Measurements from ENCODE around the gene PCDHGC5.

PCDHGC5 gene

DNA sequence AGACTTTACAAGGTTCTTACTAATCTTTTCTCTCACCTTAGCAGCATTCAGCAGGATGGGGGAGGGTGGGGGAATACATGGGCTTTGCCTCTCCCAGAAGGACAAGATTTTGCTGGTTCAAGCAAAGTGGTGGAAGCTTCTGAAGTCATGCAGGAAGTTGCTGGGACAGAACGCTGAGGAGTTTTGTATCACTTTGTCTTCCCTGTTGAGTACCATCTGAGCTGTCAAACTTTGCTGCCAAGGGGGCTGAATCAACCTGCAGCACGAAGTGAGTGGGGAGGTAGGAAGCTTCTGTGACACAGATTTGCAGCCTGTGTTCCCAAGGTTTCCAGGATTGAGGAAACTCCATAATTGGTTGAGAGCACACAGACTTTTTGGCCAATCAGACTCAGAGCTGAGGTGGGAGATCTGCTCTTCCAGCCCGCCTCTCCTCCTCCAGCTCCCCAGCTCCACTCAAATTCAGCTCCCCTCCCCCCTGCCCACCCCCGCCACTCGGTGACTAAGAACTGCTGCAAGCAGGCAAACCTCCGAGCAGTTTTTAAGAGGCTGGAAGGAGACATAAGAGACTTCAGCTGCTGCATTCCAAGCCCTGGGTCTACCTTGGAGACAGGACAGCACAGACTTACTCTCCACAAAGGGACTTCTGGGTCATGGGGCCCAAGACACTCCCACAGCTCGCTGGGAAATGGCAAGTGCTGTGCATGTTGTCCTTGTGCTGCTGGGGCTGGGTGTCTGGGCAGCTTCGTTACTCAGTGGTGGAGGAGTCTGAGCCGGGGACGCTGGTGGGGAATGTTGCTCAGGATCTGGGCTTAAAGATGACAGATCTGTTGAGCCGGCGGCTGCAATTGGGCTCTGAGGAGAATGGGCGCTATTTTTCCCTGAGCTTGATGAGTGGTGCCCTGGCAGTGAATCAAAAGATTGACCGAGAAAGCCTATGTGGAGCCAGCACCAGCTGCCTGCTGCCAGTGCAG is at the start of gene PCDHGC5:
Gene PCDHGC5 (plus strand): TSS at position 491 of the 971 bp plus-strand sequence. CDS start 160 bp downstream, at position 651.
- DNase-seq (ENCODE audit: low read depth) = no peak

DNA sequence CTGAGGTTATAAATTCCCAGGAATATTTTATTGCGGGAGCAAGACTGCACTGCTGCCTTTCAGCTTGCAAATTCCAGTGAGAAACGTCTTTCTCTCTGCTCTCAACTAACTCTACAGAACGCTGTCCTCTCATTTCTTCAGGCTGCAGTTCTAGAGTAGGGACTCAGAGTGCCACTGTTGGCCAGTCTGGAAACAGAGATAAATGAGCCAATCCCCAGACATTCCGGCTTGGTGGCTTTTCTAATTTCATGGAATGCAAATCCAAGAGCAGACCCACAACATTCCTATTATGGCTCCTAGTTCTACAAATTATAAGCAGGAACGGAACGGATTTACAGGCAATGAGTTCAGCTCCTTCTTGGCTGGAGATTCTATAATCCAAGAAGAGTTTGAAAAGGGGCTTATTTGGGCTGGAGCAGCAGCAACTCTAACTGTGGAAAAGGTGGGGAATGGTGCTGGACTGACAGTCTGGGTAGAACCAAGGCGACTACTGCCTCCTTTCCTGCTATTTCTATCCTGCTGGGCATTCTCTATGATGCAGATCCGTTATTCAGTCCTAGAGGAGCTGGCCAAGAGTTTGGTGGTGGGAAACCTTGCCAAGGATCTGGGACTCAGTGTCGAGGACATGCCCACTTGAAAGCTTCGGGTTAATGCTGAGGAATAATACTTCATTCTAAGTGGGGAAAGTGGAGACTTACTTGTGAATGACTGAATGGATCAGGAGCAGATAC is 49.3 kb upstream of the PCDHGC5 start:
- DNase-seq (ENCODE audit: low read depth) = no peak

DNA sequence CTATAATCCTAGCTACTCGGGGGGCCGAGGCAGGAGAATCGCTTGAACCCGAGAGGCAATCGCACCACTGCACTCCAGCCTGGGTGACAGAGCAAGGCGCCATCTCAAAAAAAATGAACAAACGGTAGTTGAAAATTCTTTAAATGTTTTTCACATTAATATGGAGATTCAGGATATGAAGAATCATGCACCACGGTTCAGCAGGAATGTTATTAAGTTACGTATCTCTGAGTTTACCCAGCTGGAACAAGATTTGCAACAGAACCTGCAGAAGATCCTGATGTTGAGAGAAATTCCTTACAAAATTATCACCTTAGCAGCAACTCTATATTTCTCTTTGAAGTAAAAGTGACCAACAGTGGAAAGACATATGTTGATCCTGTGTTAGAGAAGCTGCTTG is 48.5 kb upstream of the PCDHGC5 start:
- DNase-seq (ENCODE audit: low read depth) = no peak

DNA sequence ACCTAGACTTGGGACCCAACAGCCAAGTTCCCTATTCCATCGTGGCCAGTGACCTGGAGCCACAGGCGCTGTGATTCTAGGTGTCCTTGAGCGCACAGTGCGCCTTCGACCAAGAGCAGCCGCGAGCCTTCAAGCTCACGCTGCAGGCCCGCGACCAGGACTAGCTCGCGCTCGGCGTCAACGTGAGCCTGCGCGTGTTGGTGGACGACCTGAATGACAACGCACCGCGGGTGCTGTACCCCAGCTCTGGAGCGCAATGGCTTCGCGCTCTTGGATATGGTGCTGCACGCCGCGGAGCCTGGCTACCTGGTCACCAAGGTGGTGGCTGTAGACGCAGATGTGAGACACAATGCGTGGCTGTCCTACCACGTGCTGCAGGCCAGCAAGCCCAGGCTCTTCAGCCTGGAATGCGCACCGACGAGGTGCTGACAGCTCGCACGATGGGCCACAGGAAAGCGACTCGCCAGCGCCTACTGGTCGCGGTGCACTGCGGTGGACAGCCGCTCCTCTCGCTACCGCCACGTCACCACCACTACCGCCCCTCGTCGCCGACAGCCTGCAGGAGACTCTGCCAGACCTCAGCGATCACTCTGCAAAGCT is 47.2 kb upstream of the PCDHGC5 start:
- DNase-seq (ENCODE audit: low read depth) = no peak

DNA sequence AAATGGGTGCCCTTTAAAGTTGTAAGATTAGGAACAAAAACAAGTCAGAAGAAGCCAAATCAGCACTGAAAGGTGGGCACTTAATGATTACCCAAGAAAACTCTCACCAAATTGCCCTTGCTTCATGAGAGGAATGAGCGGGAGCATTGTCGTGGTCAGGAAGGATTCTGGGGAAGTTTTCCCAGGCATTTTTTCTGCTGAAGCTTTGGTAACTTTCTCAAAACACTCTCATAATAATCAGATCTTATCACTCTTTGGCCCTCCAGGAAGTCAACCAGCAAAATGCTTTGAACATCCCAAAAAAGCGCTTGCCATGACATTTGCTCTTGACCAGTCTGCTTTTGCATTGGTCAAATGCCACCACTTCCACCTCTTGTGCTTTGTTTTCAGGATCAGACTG is 23.5 kb upstream of the PCDHGC5 start:
- no peak for DNase-seq (ENCODE audit: low read depth)

DNA sequence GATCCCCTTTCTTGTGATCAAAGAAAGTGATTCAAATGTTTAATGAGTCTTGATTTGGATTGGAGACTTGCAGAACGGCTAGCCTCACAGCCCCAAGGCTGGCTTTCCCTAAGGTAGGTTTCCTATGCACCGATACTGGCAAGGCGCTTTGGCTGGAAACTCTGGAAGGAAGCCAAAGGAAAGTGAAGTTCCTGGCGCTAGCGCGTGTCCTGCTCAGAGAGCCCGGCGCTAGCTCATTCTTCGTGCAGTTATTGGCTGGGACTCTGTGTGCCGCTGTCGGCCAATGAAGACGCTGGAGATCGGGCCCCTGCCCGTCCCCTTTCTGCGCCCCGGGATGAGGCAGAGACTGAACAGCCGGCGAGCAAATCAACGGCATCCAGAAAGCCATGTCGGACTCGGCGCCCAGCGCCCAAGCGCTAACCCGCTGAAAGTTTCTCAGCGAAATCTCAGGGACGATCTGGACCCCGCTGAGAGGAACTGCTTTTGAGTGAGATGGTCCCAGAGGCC is 13.2 kb upstream of the PCDHGC5 start, which contains the start of gene PCDHGC3:
Gene PCDHGC3 (plus strand): TSS at position 342 of the 507 bp plus-strand sequence. CDS start 151 bp downstream, at position 493.
- DNase-seq (ENCODE audit: low read depth) = no peak

DNA sequence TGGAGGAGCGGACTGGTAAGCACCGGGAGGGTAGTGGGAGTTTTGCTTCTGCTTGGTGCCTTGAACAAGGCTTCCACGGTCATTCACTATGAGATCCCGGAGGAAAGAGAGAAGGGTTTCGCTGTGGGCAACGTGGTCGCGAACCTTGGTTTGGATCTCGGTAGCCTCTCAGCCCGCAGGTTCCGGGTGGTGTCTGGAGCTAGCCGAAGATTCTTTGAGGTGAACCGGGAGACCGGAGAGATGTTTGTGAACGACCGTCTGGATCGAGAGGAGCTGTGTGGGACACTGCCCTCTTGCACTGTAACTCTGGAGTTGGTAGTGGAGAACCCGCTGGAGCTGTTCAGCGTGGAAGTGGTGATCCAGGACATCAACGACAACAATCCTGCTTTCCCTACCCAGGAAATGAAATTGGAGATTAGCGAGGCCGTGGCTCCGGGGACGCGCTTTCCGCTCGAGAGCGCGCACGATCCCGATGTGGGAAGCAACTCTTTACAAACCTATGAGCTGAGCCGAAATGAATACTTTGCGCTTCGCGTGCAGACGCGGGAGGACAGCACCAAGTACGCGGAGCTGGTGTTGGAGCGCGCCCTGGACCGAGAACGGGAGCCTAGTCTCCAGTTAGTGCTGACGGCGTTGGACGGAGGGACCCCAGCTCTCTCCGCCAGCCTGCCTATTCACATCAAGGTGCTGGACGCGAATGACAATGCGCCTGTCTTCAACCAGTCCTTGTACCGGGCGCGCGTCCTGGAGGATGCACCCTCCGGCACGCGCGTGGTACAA is 12.6 kb upstream of the PCDHGC5 start:
- DNase-seq (ENCODE audit: low read depth) = no peak

DNA sequence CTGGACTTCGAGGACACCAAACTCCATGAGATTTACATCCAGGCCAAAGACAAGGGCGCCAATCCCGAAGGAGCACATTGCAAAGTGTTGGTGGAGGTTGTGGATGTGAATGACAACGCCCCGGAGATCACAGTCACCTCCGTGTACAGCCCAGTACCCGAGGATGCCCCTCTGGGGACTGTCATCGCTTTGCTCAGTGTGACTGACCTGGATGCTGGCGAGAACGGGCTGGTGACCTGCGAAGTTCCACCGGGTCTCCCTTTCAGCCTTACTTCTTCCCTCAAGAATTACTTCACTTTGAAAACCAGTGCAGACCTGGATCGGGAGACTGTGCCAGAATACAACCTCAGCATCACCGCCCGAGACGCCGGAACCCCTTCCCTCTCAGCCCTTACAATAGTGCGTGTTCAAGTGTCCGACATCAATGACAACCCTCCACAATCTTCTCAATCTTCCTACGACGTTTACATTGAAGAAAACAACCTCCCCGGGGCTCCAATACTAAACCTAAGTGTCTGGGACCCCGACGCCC is 11.8 kb upstream of the PCDHGC5 start:
- DNase-seq (ENCODE audit: low read depth) = no peak

DNA sequence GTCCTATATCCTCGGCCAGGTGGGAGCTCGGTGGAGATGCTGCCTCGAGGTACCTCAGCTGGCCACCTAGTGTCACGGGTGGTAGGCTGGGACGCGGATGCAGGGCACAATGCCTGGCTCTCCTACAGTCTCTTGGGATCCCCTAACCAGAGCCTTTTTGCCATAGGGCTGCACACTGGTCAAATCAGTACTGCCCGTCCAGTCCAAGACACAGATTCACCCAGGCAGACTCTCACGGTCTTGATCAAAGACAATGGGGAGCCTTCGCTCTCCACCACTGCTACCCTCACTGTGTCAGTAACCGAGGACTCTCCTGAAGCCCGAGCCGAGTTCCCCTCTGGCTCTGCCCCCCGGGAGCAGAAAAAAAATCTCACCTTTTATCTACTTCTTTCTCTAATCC is 11.1 kb upstream of the PCDHGC5 start:
- no peak for DNase-seq (ENCODE audit: low read depth)

DNA sequence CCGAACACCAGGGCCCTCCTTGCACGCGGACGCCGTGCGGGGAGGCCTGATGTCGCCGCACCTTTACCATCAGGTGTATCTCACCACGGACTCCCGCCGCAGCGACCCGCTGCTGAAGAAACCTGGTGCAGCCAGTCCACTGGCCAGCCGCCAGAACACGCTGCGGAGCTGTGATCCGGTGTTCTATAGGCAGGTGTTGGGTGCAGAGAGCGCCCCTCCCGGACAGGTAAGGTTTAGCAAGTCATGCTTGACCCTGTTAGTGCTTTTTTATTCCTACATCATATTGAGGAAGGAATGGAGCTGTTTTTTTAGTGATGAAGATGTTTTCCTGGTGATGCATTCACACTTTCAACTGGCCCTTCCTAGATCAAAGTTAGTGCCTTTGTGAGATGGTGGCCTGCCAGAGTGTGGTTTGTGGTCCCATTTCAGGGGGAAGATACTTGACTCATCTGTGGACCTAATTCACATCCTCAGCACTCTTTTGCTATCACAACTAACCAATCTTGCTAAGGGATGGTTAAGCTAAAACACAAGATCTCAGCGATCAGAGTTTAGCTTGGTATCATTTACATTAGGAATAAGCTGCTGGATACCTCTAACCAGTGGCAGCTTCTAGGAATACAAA is 10.4 kb upstream of the PCDHGC5 start:
- DNase-seq (ENCODE audit: low read depth) = no peak

DNA sequence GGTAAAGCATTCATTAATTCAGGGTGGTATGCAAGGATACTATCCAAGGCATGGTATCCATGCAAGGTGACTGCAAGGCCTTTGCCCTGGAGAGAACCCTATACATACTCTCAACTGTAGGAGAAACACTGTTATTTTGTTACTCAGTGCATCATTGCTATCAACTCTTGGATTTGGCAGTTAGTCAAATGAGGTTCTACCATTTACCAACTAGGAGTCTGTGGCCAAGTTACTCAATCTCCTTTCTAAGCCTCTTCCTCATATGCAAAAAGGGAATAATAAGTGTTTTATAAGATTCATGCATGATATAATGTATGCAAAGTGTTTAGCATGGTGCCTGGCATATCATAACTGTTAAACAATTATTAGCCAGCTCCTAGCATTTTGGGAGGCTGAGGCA is 9.1 kb upstream of the PCDHGC5 start:
- DNase-seq (ENCODE audit: low read depth) = no peak

DNA sequence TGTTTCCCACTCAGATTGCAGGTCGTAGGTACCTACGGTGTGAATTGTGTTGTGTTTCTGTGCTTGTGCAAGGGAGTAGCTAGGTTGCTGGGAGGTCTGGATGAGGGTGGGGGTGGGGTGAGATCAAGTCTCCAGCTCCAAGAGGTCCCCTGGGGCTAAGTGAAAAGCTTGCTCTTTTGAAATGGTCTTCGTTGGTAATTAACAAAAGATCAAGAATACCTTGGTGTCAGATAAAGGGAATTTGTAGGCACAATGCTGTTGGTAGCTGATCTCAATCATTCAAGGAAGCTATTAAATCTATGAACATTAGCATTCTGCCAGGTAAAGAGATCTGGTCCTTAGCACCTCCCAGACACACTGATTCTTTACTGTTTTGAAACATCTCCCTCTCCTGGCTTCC is 5.0 kb upstream of the PCDHGC5 start:
- DNase-seq (ENCODE audit: low read depth) = no peak

DNA sequence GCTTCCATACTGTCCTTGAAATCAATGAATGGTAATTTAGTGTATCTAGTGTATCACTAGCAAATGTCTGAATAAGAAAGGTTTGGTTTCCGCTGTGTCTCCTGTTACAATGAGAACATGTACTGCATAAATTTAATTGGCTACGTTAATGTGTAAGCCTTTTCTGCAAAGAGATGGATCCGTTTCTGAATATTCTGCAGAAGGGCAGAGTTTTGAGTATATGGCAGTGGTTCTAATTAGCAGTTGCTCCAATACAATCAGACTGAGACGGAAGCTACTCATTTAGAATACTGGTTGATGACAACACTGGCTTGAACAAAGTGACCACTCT is 4.6 kb upstream of the PCDHGC5 start:
- DNase-seq (ENCODE audit: low read depth) = no peak

DNA sequence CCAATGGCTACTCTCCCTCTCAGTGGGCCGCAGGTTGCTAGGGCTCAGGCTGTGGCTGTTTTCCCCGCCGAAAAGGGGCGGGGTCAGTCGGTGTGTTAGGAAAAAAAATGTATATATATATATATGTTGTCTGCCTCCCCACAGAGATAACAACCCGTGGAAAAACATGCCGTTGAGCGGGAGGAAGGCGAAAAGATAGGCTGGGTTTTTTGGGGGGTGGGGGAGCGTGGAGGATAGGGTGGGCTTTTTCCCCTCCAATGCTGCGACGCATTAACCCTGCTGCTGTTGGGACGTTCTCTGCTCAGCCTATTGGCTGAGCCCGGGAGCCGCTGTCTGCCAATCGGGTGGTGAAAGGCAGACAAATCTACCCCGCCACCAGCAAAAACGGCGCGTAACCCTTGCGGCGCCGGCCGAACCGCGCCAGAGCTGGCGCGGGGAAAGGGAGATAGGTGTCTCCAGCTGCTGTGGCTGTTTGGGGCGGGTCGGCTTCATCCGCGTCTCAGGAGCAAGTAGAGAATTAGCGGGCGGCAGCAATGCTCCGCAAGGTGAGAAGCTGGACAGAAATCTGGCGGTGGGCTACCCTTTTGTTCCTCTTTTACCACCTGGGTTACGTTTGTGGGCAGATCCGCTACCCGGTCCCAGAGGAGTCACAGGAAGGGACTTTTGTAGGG is 4.1 kb upstream of the PCDHGC5 start, which contains the start of gene PCDHGC4:
Gene PCDHGC4 (plus strand): TSS at position 390 of the 671 bp plus-strand sequence. CDS start 144 bp downstream, at position 534.
- no peak for DNase-seq (ENCODE audit: low read depth)

DNA sequence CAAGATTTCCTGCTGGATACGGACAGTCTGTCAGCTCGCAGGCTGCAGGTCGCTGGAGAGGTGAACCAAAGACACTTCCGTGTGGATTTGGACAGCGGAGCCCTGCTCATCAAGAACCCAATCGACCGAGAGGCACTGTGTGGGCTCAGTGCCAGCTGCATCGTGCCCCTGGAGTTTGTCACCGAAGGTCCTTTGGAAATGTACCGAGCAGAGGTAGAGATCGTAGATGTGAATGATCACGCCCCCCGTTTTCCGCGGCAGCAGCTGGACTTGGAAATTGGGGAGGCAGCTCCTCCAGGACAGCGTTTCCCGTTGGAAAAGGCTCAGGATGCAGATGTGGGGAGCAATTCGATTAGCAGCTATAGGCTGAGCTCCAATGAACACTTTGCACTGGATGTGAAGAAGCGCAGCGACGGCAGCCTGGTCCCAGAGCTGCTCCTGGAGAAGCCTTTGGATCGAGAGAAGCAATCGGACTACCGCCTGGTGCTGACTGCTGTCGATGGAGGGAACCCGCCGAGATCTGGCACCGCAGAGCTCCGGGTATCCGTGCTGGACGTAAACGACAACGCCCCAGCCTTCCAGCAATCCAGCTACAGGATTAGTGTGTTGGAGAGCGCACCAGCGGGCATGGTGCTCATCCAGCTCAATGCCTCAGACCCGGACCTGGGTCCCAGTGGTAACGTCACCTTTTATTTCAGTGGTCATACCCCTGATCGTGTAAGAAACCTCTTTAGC is 3.4 kb upstream of the PCDHGC5 start:
- no peak for DNase-seq (ENCODE audit: low read depth)

DNA sequence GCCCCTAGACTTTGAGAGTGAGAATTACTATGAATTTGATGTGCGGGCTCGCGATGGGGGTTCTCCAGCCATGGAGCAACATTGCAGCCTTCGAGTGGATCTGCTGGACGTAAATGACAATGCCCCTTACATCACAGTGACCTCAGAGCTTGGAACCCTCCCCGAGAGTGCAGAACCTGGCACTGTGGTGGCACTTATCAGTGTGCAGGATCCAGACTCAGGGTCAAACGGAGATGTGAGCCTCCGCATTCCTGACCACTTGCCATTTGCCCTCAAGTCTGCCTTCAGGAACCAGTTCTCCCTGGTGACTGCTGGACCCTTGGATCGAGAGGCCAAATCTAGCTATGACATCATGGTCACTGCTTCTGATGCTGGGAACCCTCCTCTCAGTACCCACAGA is 2.8 kb upstream of the PCDHGC5 start:
- DNase-seq (ENCODE audit: low read depth) = no peak

DNA sequence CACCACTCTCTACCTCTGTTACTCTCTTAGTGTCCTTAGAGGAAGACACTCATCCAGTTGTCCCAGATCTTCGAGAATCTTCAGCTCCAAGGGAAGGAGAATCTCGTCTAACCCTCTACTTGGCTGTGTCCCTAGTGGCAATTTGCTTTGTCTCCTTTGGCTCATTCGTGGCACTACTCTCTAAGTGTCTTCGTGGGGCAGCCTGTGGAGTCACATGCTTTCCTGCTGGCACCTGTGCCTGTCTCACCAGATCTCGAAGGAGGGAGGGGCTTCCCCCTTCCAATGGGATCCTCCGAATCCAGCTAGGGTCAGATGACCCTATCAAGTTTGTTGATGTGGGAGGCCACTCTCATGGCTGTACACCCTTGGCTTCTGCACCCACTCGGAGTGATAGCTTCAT is 1.8 kb upstream of the PCDHGC5 start:
- DNase-seq (ENCODE audit: low read depth) = no peak

DNA sequence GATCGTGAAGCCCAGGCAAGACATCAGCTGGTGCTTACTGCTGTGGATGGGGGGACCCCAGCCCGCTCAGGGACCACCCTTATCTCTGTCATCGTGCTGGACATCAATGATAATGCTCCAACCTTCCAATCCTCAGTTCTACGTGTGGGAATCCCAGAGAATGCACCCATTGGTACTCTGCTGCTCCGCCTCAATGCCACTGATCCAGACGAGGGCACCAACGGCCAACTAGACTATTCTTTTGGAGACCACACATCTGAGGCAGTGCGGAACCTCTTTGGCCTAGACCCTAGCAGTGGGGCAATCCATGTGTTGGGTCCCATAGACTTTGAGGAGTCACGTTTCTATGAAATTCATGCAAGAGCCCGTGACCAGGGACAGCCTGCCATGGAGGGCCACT is 960 bp downstream of the PCDHGC5 start:
- DNase-seq (ENCODE audit: low read depth) = no peak

DNA sequence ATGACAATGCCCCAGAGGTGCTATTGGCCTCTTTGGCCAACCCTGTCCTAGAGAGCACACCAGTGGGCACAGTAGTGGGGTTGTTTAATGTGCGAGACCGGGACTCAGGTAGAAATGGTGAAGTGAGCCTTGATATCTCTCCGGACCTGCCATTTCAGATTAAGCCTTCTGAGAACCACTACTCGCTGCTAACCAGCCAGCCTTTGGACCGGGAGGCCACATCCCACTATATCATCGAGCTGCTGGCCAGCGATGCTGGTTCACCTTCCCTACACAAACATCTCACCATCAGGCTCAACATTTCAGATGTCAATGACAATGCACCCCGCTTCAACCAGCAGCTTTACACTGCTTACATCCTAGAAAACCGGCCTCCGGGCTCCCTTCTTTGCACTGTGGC is 1.4 kb downstream of the PCDHGC5 start:
- no peak for DNase-seq (ENCODE audit: low read depth)

DNA sequence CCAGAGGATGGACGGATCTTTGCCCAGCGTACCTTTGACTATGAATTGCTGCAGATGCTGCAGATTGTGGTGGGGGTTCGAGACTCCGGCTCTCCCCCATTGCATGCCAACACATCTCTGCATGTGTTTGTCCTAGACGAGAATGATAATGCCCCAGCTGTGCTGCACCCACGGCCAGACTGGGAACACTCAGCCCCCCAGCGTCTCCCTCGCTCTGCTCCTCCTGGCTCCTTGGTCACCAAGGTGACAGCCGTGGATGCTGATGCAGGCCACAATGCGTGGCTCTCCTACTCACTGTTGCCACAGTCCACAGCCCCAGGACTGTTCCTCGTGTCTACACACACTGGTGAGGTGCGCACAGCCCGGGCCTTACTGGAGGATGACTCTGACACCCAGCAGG is 1.9 kb downstream of the PCDHGC5 start:
- DNase-seq (ENCODE audit: low read depth) = no peak

Data from T-helper 22 cell (primary cell).